GM06990 (cell line): ENCODE results near the gene PDZD2.
A peak's percentile ranks its signal among the peaks of the same experiment; 100 is the strongest.

Experiments
- DNase-seq: peaks from one replicate; pipeline ENCODE4 v3.0.0-alpha.2; 2011; ENCODE audit not compliant: insufficient read length; ENCODE audit errors: extremely low read depth
- H3K27me3 ChIP-seq: replicated peaks from 2 replicates; pipeline ENCODE4 v1.6.0; 2011; ENCODE audit warnings: low read length; ENCODE audit not compliant: control insufficient read depth, insufficient read depth
- H3K36me3 ChIP-seq: 2 replicates; pipeline ENCODE4 v1.5.1; 2011; ENCODE audit warnings: low read length; ENCODE audit not compliant: control insufficient read depth, insufficient read depth
- H3K4me3 ChIP-seq: replicated peaks from 2 replicates; pipeline ENCODE4 v1.5.1; 2011; ENCODE audit warnings: low read depth, mild to moderate bottlenecking, control low read depth, low read length
- CTCF ChIP-seq: IDR thresholded peaks from 2 replicates; pipeline ENCODE4 v1.5.1; 2011; ENCODE audit warnings: low read length, control low read depth, mild to moderate bottlenecking, inconsistent platforms; ENCODE audit not compliant: insufficient read depth, poor library complexity, severe bottlenecking

Gene PDZD2

GRCh38 chr5:32018476-32019436, 379.8 kb downstream of the PDZD2 start:
- no peak for DNase-seq
- no peak overlapping the region for H3K4me3 ChIP-seq
- H3K36me3 ChIP-seq = no peaks in the 10 kb centered on the region
- TF ChIP-seq CTCF = no peak
- no peaks in the 10 kb centered on the region for H3K27me3 ChIP-seq

GRCh38 chr5:32020271-32020670, 381.3 kb downstream of the PDZD2 start:
- peak; percentile 37 for DNase-seq
- no peaks in the 10 kb centered on the region for H3K27me3 ChIP-seq

GRCh38 chr5:32020946-32021345, 382.0 kb downstream of the PDZD2 start:
- DNase-seq = no peak
- H3K36me3 ChIP-seq = no peaks in the 10 kb centered on the region
- TF ChIP-seq CTCF = no peak
- no peak overlapping the region for H3K4me3 ChIP-seq
- H3K27me3 ChIP-seq = no peaks in the 10 kb centered on the region

More at GRCh38 chr5:32020271-32020670, 381.3 kb downstream of the PDZD2 start:
- Histone ChIP-seq H3K36me3 (no peaks in the 10 kb centered on the region), H3K4me3 (peak overlapping the region; percentile 44; the same call in 1 of the 2 replicates)
- TF ChIP-seq CTCF = no peak

GRCh38 chr5:32021771-32022170, 382.8 kb downstream of the PDZD2 start:
- DNase-seq = no peak
- no peaks in the 10 kb centered on the region for H3K27me3 ChIP-seq
- no peak overlapping the region for H3K4me3 ChIP-seq
- no peaks in the 10 kb centered on the region for H3K36me3 ChIP-seq
- no peak for TF ChIP-seq CTCF

GRCh38 chr5:32022638-32023037, 383.7 kb downstream of the PDZD2 start:
- no peak for TF ChIP-seq CTCF
- no peak overlapping the region for H3K4me3 ChIP-seq
- H3K36me3 ChIP-seq = no peaks in the 10 kb centered on the region
- no peak for DNase-seq
- no peaks in the 10 kb centered on the region for H3K27me3 ChIP-seq

- H3K27me3 ChIP-seq = no peaks in the 10 kb centered on the region
- DNase-seq = no peak
- H3K36me3 ChIP-seq = no peaks in the 10 kb centered on the region
- H3K4me3 ChIP-seq = no peak overlapping the region
- no peak for TF ChIP-seq CTCF
Observed at GRCh38 chr5:32023816-32024215, 384.9 kb downstream of the PDZD2 start.
